ACC112 (cell line): ENCODE results near the gene SRPK2.
"Not testable (repeated sequence)": the region's sequence is repeated elsewhere in the genome, so short reads cannot be mapped to it uniquely, and the experiment has no call there.

ENCODE experiments used
- H2AFZ ChIP-seq: fragments of 200-600 bp; sonication (generic); one replicate; pipeline ENCODE4 v1.6.0; 2017; ENCODE audit warnings: antibody characterized with exemption, low read length; ENCODE audit not compliant: unreplicated experiment
- H3K27ac ChIP-seq: fragments of 200-600 bp; sonication (generic); 2 replicates; pipeline ENCODE4 v1.5.1; 2014; ENCODE audit warnings: low read depth, mild to moderate bottlenecking, antibody characterized with exemption, low read length, moderate library complexity
- H3K27me3 ChIP-seq: fragments of 200-600 bp; sonication (generic); 2 replicates; pipeline ENCODE4 v1.6.1; 2014; ENCODE audit warnings: mild to moderate bottlenecking, antibody characterized with exemption, low read length, moderate library complexity, mixed read lengths; ENCODE audit not compliant: insufficient read depth
- H3K36me3 ChIP-seq: fragments of 200-600 bp; sonication (generic); 2 replicates; pipeline ENCODE4 v1.6.1; 2016; ENCODE audit warnings: mild to moderate bottlenecking, antibody characterized with exemption, low read length, moderate library complexity, mixed read lengths; ENCODE audit not compliant: insufficient read depth
- H3K4me1 ChIP-seq: fragments of 200-600 bp; sonication (generic); one replicate; pipeline ENCODE4 v1.6.1; 2016; ENCODE audit warnings: low read length, mixed read lengths; ENCODE audit not compliant: insufficient read depth, unreplicated experiment, control insufficient read depth
- H3K4me3 ChIP-seq: fragments of 200-600 bp; sonication (generic); 2 replicates; pipeline ENCODE4 v1.5.1; 2014; ENCODE audit warnings: mild to moderate bottlenecking, low read depth, low read length
- H3K79me2 ChIP-seq: fragments of 200-600 bp; sonication (generic); one replicate; pipeline ENCODE4 v1.6.0; 2016; ENCODE audit warnings: low read length; ENCODE audit not compliant: control insufficient read depth, unreplicated experiment, insufficient read depth

The SRPK2 gene

DNA sequence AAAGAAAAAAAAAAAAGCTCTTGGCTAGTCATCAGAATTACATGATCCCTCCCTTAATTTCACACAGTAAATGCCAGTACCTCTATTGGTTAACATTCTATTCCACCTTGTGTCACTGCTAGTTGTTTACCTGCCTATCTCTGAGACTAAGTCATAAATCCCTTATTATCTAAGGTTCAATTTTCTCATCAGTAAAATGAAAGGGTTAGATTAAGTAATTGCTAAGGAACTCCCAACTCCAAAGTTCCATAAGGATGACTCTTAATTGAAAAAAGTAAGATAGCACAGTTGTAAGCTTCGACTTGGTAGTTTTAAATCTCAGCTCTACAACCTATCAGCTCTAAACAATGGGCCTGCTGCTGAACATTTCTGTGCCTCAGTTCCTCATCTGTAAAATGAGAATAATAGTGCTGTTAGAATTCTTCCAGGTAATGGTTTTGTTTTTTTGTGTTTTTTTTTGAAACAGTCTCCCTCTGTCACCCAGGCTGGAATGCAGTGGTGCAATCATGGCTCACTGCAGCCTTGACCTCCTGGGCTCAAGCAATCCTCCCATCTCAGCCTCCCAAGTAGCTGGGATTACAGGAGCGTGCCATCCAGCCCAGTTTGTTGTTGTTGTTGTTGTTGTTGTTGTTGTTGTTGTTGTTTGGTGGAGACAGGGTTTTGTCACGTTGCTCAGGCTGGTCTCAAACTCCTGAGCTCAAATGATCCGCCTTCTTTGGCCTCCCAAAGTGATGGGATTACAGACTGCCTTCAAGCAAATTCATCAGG, 35.6 kb downstream of the SRPK2 start:
- H2AFZ ChIP-seq: no peak overlapping the region
- H3K27me3 ChIP-seq: no peaks in the 10 kb centered on the region
- H3K4me3 ChIP-seq: peak overlapping the region; percentile 2; the same call in 1 of the 2 replicates
- H3K27ac ChIP-seq: peak overlapping the region; percentile 86
- peaks cover 58% of the 10 kb centered on the region for H3K79me2 ChIP-seq
- peaks cover 36% of the 10 kb centered on the region for H3K4me1 ChIP-seq
- H3K36me3 ChIP-seq: no peaks in the 10 kb centered on the region

DNA sequence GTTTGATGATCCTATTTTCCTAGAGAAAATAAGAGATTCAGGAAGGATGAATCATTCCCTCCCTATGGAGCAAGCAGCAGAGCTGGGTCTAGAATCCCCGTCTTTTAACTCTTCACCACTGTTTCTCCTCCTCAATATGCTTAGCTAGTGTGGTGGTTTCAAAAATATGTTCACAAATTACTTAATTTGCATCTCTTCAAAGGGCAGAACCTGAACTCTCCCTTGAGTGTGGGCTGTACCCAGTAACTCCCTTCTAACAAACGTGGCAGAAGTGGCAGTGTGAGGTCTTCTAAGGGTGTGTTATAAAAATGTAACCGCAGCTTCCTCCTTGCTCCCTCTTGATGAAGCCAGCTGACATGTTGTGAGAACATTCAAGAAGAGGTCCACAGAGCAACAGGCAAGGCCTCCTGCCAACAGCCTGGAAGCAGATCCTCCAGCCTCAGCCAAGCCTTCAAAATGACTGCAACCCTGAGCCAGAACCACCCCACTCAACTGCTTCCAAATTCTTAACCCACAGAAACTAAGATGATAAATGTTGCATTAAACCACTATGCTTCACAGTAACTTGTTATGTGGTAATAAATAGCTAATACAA, 36.6 kb downstream of the SRPK2 start:
- Histone ChIP-seq H3K4me3 (peak overlapping the region; percentile 64), H3K27me3 (no peaks in the 10 kb centered on the region), H3K4me1 (peaks cover 36% of the 10 kb centered on the region), H3K36me3 (no peaks in the 10 kb centered on the region), H2AFZ (peak overlapping the region; percentile 80), H3K79me2 (peaks cover 57% of the 10 kb centered on the region), H3K27ac (peak overlapping the region; percentile 86)

DNA sequence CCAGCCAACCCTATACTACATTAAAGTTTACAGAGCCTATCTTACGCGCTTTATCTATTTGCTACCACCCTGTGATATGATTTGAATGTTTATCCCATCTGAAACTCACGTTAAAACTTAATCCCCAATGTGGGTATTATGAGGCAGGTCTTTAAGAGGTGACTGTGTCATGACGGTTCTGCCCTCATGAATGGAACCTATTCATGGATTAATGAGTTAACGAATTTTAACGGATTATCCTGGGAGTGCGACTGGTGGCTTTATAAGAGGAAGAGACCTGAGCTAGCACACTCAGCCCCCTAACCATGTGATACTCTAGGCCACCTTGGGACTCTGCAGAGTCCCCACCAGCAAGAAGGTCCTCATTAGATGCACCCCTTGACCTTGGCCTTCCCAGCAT, 37.8 kb downstream of the SRPK2 start:
- no peaks in the 10 kb centered on the region for H3K36me3 ChIP-seq
- peaks cover 51% of the 10 kb centered on the region for H3K79me2 ChIP-seq
- no peak overlapping the region for H2AFZ ChIP-seq
- peaks cover 36% of the 10 kb centered on the region for H3K4me1 ChIP-seq
- peak overlapping the region; percentile 8; the same call in 1 of the 2 replicates for H3K27ac ChIP-seq
- no peak overlapping the region for H3K4me3 ChIP-seq
- no peaks in the 10 kb centered on the region for H3K27me3 ChIP-seq

DNA sequence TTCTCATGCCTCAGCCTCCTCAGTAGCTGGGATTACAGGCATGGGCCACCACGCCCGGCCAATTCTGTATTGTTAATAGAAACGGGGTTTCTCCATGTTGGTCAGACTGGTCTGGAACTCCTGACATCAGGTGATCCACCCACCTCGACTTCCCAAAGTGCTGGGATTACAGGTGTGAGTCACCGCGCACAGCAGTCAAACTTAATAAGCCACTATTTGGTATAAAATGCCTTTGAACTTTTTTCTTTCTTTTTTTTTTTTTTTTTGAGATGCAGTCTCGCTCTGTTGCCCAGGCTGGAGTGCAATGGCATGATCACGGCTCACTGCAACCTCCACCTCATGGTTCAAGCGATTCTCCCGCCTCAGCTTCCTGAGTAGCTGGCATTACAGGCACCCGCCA, 40.5 kb downstream of the SRPK2 start:
- H3K36me3 ChIP-seq, H3K4me3 ChIP-seq, H3K27me3 ChIP-seq, H3K27ac ChIP-seq, H2AFZ ChIP-seq: not testable (repeated sequence)
- peaks cover 21% of the 10 kb centered on the region for H3K4me1 ChIP-seq
- H3K79me2 ChIP-seq: peaks cover 38% of the 10 kb centered on the region

DNA sequence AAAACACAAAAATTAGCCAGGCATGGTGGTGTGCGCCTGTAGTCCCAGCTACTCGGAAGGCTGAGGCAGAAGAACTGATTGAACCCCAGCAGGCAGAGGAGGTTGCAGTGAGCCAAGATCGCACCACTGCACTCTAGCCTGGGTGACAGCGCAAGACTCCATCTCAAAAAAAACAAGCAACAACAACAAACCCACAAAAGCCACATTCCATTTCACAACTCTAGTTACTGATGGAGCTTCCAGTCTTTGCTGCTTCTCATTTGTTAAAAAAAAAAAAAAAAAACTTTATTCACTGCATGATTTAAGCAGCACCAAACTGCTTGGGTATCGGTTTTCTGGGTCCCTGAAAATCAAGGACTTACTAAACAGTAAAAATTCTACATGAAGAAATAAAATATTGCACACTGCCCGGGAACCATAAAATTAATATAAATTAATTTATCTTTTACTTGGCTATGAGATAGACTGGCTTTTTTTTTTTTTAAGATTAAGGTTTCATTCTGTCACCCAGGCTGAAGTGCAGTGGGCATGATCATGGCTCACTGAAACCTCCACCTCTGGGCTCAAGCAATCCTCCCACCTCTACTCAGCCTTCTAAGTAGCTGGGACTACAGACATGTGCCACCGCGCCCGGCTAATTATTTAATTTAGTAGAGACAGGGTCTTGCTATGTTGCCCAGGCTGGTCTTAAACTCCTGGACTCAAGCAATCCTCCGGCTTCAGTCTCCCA, 42.0 kb downstream of the SRPK2 start:
- H3K36me3 ChIP-seq: no peaks in the 10 kb centered on the region
- H3K27me3 ChIP-seq: no peaks in the 10 kb centered on the region
- H3K4me3 ChIP-seq: no peak overlapping the region
- H3K4me1 ChIP-seq: peaks cover 7% of the 10 kb centered on the region
- no peak overlapping the region for H2AFZ ChIP-seq
- H3K79me2 ChIP-seq: peaks cover 48% of the 10 kb centered on the region
- H3K27ac ChIP-seq: no peak overlapping the region

DNA sequence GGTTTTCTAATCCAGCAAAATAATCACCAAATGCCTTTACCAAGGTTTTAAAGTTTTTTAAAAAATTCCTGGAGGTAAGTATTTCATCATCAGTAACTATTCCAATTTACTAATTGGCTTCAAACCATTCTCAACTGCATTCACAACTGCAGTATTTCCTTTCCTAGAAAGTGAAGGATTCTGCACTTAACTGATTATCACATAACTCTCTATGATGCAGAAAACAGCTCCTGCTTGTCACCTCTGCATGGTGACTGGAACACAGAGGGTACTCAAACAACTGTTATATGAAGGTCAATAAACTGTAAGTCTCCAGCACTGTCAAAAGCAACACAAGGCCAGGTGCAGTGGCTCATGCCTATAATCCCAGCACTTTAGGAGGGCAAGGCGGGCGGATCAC, 42.6 kb downstream of the SRPK2 start:
- Histone ChIP-seq H3K27me3 (no peaks in the 10 kb centered on the region), H3K4me1 (peaks cover 3% of the 10 kb centered on the region), H3K36me3 (no peaks in the 10 kb centered on the region), H2AFZ (no peak overlapping the region), H3K4me3 (no peak overlapping the region), H3K79me2 (peaks cover 53% of the 10 kb centered on the region), H3K27ac (no peak overlapping the region)

DNA sequence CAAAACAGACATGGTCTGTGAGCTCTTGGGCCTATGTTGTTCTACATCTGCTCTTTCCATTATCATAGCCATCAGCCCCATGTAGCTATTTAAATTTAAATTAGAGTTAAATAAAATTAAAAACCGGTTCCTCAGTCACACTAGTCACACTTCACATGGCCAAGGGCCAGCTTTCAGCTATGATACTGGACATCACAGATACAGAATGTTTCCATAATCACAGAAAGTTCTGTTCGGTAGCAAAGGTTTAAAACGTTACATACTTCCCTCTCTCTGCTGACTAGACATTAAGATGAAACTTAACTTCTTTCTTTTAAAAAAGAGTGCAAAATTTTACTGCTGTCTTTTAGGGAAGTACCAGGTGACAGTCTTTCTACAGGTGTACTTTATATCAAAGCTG, 43.0 kb downstream of the SRPK2 start:
- no peak overlapping the region for H3K27ac ChIP-seq
- H3K36me3 ChIP-seq: no peaks in the 10 kb centered on the region
- H3K79me2 ChIP-seq: peaks cover 49% of the 10 kb centered on the region
- H3K4me1 ChIP-seq: no peaks in the 10 kb centered on the region
- no peaks in the 10 kb centered on the region for H3K27me3 ChIP-seq
- no peak overlapping the region for H2AFZ ChIP-seq
- H3K4me3 ChIP-seq: no peak overlapping the region

DNA sequence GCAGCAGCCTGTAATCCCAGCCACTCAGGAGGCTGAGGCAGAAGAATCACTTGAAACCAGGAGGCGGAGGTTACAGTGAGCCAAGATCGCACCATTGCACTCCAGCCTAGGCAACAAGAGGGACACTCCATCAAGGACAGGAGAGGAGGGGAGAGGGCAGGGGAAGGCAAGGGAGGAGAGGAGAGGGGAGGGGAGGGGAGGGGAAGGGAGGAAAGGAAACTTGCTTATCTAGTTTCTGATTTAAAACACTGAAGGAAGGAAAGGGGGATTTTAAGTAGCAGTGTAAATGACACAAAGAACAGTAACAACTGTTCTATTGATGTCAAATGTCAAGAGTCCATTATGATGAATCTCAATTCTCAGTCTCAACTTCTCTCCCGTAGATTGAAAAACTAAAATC, 43.7 kb downstream of the SRPK2 start:
- Histone ChIP-seq H3K36me3 (no peaks in the 10 kb centered on the region), H3K27ac (no peak overlapping the region), H2AFZ (no peak overlapping the region), H3K4me1 (no peaks in the 10 kb centered on the region), H3K27me3 (no peaks in the 10 kb centered on the region), H3K79me2 (peaks cover 45% of the 10 kb centered on the region), H3K4me3 (no peak overlapping the region)

DNA sequence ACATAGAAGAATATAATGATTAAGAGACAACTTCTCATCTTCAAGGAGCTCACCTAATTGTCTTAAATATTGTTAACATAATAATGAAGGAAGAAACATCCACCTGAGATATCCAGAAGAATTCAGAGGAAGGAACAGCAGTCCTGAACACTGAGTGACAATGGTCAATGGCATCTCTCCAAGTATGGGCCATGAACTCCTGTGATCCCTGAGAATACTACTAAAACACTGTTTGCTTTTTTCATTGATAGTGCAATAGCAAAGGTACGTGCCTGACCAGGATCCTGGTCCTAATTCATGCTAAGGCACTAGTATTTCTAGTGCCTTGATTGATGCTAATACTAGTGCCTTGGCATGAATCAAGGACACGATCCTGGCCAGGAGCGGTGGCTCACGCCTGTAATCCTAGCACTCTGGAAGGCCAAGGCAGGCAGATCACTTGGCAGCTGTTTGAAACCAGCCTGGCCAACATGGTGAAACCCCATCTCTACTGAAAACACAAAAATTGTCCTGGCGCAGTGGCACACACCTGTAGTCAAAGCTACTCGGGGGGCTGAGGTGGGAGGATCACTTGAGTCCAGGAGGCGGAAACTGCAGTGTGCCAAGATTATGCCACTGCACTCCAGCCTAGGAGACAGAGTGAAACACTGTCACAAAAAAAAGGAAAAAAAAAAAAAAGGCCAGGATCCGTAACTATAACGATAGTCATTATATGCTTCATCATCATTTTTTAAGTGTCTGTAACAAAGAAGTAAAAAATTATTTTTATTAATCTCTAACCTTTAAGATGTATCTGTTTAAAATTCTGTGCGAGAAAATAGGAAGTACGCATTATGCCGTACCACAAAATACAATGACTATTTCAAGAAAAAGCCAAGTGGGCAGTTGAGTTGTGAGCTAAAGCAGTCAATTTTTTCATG, 49.1 kb downstream of the SRPK2 start:
- Histone ChIP-seq H3K79me2 (peaks cover 49% of the 10 kb centered on the region), H2AFZ (no peak overlapping the region), H3K4me3 (no peak overlapping the region), H3K36me3 (no peaks in the 10 kb centered on the region), H3K27me3 (no peaks in the 10 kb centered on the region), H3K4me1 (no peaks in the 10 kb centered on the region), H3K27ac (no peak overlapping the region)

DNA sequence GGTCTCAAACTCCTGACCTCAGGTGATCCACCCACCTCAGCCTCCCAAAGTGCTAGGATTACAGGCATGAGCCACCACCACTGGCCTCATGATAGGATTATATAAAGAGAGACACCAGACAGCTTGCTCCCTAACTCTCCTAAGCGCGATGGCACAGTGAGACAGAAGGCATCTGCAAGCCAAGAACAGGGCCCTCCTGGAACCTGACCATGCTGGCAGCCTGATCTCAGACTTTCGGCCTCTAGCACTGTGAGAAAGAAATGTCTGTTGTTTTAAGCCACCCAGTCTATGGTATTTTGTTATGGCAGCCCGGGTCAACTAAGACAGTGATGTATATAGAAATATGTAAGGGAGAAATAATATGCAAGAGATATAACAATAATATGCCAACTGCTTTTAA, 51.2 kb downstream of the SRPK2 start:
- H3K27ac ChIP-seq: no peak overlapping the region

More for the DNA sequence above, 51.2 kb downstream of the SRPK2 start:
- Histone ChIP-seq H2AFZ (no peak overlapping the region), H3K79me2 (peaks cover 33% of the 10 kb centered on the region), H3K4me3 (no peak overlapping the region), H3K36me3 (no peaks in the 10 kb centered on the region), H3K4me1 (peaks cover 5% of the 10 kb centered on the region), H3K27me3 (no peaks in the 10 kb centered on the region)
